ENCODE data around the gene OSCP1.

DNA sequence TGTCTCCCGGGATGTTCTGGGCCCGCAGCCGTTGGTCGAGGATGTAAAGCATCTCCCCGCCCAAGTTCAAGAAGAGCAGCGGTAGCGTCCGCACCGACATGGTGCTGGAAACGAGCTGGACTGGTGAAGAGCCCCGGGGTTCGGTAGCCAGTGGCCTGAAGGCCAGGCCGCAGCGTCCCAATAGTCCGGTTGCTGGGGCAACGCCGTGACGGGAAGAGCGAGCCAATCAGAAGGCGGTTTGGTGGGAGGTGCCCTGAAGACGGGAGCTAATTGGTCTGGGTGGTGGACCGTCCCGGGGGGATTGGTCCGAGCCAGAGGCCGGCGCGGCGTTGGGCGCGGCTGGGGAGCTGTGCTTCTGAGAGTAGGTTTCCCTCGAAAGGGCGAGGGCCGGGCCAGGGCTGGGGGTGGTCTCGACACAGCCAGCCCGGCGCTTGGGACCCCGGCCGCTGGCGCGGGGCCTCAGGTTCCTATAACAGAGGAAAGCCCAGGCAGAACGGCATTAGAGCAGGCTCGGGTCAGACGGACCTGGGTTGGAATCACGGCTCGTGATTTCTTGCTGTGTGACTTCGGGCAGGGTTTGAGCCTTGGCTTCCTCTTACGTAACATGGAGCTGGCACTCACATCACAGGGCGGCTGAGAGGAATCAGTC lies at the start of gene OSCP1:
- no peak for TF ChIP-seq NANOG (IDR thresholded peaks at IDR 0.05; ENCODE audit: borderline replicate concordance)
- TF ChIP-seq, protein P1, sequence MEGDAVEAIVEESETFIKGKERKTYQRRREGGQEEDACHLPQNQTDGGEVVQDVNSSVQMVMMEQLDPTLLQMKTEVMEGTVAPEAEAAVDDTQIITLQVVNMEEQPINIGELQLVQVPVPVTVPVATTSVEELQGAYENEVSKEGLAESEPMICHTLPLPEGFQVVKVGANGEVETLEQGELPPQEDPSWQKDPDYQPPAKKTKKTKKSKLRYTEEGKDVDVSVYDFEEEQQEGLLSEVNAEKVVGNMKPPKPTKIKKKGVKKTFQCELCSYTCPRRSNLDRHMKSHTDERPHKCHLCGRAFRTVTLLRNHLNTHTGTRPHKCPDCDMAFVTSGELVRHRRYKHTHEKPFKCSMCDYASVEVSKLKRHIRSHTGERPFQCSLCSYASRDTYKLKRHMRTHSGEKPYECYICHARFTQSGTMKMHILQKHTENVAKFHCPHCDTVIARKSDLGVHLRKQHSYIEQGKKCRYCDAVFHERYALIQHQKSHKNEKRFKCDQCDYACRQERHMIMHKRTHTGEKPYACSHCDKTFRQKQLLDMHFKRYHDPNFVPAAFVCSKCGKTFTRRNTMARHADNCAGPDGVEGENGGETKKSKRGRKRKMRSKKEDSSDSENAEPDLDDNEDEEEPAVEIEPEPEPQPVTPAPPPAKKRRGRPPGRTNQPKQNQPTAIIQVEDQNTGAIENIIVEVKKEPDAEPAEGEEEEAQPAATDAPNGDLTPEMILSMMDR (conservative IDR thresholded peaks at IDR 0.05; ENCODE audit: low read depth in 2 of 2) = no peak
- TF ChIP-seq EZH2 (IDR thresholded peaks at IDR 0.05; ENCODE audit: low read depth, unreplicated experiment) = no peak
- TF ChIP-seq, protein P2, sequence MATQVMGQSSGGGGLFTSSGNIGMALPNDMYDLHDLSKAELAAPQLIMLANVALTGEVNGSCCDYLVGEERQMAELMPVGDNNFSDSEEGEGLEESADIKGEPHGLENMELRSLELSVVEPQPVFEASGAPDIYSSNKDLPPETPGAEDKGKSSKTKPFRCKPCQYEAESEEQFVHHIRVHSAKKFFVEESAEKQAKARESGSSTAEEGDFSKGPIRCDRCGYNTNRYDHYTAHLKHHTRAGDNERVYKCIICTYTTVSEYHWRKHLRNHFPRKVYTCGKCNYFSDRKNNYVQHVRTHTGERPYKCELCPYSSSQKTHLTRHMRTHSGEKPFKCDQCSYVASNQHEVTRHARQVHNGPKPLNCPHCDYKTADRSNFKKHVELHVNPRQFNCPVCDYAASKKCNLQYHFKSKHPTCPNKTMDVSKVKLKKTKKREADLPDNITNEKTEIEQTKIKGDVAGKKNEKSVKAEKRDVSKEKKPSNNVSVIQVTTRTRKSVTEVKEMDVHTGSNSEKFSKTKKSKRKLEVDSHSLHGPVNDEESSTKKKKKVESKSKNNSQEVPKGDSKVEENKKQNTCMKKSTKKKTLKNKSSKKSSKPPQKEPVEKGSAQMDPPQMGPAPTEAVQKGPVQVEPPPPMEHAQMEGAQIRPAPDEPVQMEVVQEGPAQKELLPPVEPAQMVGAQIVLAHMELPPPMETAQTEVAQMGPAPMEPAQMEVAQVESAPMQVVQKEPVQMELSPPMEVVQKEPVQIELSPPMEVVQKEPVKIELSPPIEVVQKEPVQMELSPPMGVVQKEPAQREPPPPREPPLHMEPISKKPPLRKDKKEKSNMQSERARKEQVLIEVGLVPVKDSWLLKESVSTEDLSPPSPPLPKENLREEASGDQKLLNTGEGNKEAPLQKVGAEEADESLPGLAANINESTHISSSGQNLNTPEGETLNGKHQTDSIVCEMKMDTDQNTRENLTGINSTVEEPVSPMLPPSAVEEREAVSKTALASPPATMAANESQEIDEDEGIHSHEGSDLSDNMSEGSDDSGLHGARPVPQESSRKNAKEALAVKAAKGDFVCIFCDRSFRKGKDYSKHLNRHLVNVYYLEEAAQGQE (IDR thresholded peaks at IDR 0.05; ENCODE audit: unreplicated experiment) = no peak
- no peak for TF ChIP-seq EZH2phosphoT487 (IDR thresholded peaks at IDR 0.05; ENCODE audit: unreplicated experiment)
